ENCODE measurements around the gene CDKL1.

DNA sequence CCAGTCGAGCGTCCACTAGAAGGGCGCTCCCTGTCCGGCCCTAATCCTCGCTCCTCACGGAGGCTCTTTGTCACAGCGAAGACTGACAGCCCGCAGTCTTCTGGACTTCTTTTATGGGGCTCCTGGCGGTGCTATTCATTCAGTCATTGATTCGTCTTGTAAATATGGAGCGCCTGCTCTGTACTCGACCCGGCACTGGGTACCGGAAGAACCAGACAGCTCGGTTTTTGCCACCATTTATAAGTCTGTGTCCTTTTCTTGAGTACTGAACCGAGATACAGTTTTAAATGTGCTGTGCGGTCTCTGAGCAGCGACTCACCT lies 84.0 kb downstream of the CDKL1 start:
- TF ChIP-seq, protein P1, sequence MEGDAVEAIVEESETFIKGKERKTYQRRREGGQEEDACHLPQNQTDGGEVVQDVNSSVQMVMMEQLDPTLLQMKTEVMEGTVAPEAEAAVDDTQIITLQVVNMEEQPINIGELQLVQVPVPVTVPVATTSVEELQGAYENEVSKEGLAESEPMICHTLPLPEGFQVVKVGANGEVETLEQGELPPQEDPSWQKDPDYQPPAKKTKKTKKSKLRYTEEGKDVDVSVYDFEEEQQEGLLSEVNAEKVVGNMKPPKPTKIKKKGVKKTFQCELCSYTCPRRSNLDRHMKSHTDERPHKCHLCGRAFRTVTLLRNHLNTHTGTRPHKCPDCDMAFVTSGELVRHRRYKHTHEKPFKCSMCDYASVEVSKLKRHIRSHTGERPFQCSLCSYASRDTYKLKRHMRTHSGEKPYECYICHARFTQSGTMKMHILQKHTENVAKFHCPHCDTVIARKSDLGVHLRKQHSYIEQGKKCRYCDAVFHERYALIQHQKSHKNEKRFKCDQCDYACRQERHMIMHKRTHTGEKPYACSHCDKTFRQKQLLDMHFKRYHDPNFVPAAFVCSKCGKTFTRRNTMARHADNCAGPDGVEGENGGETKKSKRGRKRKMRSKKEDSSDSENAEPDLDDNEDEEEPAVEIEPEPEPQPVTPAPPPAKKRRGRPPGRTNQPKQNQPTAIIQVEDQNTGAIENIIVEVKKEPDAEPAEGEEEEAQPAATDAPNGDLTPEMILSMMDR (IDR thresholded peaks at IDR 0.05; ENCODE audit: low read length), result no peak
- TF ChIP-seq EZH2 (IDR thresholded peaks at IDR 0.05; ENCODE audit: borderline replicate concordance, low read length), result no peak
